ENCODE results near the gene FRMD3.

The FRMD3 gene

DNA sequence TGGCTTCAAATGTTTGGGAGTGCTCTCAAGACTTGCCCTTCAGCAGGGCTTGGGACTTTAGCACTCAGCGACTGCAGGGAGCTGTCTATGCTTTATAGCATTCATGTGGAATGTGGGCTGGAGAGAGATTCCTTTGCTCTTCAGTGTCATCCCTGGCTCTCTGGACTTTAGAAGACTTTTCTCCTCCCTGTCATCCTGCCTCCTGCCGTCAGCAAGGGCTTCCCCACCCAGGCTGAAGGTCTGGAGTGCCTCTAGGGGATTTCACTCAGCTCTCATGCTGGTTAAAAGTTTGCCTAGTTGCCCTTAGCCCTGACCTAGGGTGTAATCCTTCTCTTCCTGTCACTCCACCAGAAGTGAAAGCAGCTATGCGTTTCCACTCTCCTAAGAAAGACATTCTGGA, 210.9 kb downstream of the FRMD3 start:
- no peak for DNase-seq

DNA sequence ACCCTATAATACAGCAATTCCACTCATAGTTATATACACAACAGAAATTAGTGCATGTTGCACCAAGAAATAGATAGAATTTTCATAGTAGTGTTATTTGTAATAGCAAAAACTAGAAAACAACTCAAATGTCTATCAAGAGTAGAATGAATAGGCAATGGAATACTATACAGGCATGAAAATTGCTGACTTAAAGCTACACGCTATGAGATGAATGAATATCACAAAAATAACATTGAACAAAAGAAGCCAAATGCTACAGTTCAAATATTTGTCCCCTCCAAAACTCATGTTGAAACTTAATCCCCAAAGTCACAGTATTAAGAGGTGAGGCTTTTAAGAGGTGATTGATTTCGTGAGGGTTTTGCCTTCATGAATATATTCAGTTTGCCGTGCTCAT, 215.1 kb downstream of the FRMD3 start:
- no peak for DNase-seq

DNA sequence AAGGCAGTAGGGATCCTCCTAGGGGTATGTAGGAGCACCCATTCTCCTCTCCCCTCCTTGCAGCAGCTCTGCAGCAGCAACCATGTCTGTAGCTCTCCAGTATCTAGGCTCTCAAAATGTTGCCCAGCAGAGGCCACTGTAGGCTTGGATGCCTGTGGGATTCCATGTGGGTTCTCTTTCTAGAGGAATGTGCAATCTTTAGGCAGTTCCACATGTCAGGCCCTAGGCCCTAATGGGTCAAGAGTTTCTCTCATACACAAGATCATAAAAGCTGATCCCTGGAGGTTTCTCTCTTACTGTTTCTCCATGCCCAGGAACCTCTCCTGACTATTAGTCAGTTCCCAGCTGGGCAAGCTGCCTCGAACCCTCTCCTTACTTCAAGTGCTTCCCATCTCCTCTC, 215.8 kb downstream of the FRMD3 start:
- DNase-seq: no peak

- DNase-seq: no peak
These were observed 221.0 kb downstream of the FRMD3 start for GRCh38 chr9:83317244-83317643.

DNA sequence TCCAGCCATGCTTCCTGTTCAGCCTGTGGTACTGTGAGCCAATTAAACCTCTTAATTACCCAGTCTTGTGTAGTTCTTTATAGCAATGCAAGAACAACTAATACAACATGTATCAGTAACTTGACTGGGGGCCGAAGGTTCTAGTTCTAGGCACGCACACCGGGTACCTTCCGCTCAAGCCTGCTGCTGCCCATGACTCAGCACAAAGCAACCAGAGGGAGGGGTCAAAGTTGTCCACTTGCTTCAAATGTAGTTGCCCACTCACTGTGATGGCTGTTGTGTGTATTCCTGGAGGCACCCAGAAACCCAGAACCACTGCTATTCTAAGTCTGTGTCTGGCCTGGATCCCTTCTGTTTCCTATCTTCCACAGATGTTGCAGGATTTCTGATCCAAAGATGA, 222.6 kb downstream of the FRMD3 start:
- DNase-seq: no peak

- no peak for DNase-seq
These were observed 224.4 kb downstream of the FRMD3 start for GRCh38 chr9:83313781-83314180.

GRCh38 chr9:83312537-83312936, 225.7 kb downstream of the FRMD3 start:
- DNase-seq: no peak

- DNase-seq: no peak
These were observed 231.0 kb downstream of the FRMD3 start for GRCh38 chr9:83307066-83307724.

GRCh38 chr9:83304686-83305085, 233.5 kb downstream of the FRMD3 start:
- DNase-seq: no peak

DNA sequence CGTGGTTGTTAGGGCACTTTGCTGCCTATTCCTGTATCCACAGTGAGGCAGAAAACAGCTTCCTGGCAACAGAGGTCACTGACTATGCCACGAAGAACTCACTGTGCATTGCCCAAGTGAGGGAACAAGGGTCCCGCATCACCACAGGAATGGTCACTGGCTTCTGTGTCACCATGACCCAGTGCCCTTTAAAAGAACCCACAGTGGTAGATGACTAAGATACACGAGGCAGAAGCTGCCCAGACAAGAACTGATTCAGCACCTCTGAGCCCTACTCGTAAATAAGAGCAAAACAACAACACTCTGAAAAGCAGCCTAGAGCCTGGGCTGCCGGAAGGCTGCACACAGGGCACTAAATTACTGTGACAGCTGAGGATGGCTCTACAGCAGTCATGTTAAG, 238.6 kb downstream of the FRMD3 start:
- no peak for DNase-seq

DNA sequence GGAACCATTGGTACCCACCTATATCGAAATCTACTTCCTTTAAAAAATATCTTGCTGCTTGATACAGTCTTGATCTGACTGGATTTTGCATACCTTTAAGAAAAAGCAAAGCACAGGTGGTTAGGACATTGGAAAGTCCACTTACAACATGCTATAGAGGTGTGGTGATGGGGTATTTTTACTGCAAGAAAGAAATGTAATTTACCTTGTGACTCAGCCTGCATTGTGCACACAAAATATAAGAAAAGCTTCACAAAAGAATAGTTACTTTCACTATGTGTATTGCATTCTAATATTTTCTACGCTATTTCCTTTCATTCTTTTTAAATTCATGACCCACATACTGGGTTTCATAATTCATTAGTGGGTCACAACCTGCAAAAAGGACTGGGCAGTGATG, 239.1 kb downstream of the FRMD3 start:
- no peak for DNase-seq

DNA sequence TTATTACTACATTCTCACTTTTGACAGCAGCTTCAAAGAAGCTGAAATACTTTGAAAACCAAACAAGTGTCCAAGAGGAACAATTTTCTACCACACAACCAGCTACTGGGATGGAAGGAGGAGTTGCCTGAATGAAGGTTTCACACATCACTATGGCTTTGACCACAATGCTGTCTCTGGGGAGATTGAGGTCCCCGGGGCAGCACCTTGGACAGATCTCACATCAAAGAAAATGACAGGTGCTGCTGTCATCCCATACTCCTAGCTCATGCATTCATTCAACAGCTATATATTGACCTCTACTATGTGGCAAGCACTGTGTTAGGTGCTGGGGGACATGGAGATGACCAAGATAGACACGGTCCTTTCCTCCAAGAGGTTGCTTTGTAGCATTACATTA, 242.1 kb downstream of the FRMD3 start:
- no peak for DNase-seq

- DNase-seq: no peak
These were observed 243.4 kb downstream of the FRMD3 start for GRCh38 chr9:83294816-83295215.

GRCh38 chr9:83291196-83291595, 247.0 kb downstream of the FRMD3 start:
- DNase-seq: no peak

DNA sequence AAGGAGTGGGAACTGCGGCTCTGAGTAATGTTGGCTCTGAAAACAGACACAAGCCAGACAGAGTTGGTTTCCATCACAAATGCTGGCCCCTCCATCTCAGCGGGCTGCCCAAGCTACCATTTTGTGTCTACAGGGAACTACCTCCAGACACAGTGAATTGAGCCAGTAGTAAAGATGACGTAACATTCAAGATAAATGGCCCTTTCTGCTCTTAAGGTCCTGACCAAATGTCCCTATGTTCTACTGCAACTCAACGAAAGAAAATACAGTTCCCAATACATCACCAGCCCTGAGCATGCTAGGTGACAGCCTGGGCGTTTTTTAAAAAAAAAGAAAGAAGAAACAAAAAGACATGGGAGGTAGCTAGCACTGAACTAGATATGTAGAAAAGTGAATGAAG, 247.5 kb downstream of the FRMD3 start:
- DNase-seq: no peak

- DNase-seq: no peak
These were observed 251.2 kb downstream of the FRMD3 start for GRCh38 chr9:83287021-83287420.

GRCh38 chr9:83285445-83286225, 252.6 kb downstream of the FRMD3 start:
- DNase-seq: no peak

DNA sequence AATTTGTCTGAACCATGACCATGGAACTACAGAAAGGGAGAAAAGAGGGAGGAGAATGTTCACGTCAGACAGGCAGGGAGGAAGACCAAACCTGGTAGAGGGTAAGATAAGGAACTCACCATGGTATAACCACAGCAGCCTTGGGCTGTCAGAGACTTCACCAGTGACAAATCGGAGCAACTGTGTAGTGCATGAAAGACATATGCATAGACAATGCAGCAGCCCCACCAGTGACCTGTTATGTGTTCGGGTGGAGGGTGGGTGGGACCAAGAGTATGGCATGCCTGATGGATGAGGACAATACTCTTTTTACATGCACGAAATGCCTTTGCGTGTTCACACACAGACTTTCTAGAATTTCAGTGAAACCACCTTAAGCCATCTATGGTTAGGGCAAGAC, 253.5 kb downstream of the FRMD3 start:
- DNase-seq: no peak

GRCh38 chr9:83283528-83283927, 254.7 kb downstream of the FRMD3 start:
- DNase-seq: no peak

GRCh38 chr9:83281306-83282255, 256.6 kb downstream of the FRMD3 start:
- DNase-seq: peak; percentile 37

DNA sequence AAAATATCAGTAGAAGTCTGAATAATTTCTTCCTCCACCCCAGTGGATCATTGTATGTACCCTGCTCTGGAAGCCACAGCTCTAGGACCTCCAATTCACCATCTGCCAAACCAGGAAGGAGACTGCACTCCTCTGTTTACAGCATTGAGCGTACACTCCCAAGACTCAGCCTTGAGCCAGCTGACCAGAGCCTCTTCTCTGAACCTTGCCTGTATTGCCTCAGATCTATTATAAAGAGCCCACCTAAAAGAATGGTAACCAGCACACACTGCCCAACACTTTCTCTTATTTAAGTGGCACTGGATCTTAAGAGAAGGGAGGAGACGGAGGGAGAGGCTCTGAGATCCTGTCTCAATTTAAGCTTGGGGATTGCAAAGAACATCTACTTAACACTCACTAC, 257.4 kb downstream of the FRMD3 start:
- DNase-seq: no peak

- DNase-seq: no peak
These were observed 257.9 kb downstream of the FRMD3 start for GRCh38 chr9:83280268-83280667.

DNA sequence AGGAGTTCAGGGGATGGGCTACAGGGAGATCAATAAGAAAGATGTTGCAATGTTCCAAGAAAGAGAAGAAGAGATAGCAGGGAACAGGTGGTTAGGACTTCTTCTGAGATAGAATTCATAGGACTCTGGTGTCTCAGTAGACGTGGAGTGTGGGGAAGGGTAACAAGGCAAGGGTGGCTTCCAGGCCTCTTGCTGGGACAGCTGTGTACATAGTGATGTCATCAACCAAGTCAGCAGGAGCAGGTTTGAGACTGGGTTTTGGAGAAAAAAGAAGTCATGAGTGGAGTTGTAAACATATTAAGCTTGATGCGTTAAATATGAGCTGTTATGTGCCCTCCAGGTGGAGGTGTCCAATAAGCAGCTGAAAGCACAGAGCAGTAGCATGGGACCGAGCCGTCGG, 263.4 kb downstream of the FRMD3 start:
- DNase-seq: no peak

DNA sequence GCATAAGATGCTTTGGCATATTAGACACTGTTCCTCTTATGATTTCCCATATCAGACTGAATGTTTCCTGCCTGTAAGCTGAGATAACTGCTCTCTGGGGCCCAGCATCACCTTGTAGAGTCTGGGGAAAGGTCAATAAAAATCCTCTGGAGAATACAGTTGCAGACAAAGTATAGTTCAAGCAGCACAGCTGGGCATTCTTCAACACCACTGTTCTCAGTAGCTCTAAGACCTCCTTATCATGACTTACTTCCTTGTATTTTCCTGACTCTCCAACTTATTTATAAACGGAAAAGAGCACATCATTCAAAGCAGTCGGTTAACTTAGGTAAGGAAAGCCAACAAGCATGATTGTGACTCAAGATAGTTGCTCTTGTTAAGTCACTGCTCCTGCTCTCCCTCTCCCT, 266.5 kb downstream of the FRMD3 start:
- DNase-seq: peak; percentile 2
